ENCODE measurements around the gene TMA16. TPM values are rescaled to one million over a fixed set of nuclear protein-coding genes. Genes with fewer than 3 reads are reported as not detected.

TMA16 gene
- total and polyA plus RNA-seq, 2 of the 8 experiments (the other 6 are each of a cell fraction or from before 2014, with no cell fraction given) = 8.0 to 64.2 TPM

DNA sequence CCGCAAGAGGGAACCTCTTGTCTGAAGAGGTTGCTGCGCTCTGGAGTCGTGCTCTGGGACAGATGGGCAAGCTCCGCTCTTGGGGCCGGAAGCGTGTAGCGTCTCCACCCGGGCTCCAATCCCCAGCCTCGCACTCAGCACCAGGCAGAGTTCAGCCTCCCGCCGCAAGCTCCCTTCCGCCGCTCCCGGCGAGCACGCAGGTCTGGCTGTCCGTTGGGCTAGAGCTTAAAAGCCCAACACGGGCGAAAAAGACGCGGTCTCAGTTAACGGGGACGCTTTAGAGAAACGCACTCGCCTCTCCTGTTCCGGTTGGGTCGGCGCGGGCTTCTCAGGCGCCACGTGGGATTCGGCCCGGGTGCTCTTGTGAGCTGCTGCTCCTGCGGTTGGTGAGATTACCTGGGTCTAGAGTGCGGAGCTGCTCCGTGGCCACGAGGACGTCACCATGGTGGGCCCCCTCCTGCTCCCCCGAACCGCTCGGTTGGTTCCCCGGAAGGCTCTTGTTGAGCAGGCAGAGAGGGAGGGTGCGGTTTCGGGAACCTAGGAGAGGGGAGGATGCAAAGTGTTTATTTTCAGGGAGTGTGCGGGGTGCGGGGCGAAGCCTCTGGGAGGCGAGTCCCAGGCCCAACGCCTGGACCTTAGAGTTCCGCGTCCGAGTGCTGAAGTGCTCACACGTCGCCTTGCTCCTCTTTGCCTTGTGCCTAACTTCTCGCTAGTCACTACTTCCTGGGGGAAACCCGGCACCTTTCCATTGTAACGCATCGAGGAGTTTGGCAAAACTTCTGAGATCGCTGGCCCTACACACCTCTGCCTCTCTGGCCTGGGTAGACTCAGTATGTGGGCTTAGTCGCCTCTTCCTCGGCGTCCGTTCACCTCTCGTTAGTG is at the start of gene TMA16 (continued):
- peak; percentile 83 to 99 for TF ChIP-seq POLR2A (IDR thresholded peaks at IDR 0.05; ENCODE audit: control extremely low read depth in 1 of 2, low read depth in 2 of 2, low read length in 2 of 2)
- TF ChIP-seq, protein P1, sequence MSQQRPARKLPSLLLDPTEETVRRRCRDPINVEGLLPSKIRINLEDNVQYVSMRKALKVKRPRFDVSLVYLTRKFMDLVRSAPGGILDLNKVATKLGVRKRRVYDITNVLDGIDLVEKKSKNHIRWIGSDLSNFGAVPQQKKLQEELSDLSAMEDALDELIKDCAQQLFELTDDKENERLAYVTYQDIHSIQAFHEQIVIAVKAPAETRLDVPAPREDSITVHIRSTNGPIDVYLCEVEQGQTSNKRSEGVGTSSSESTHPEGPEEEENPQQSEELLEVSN (IDR thresholded peaks at IDR 0.05) = peak; percentile 92
- peak; percentile 93 for TF ChIP-seq ASH2L (IDR thresholded peaks at IDR 0.05; ENCODE audit: low read length)
- peak; percentile 51; the same call in 1 of the 2 replicates for TF ChIP-seq CHD2 (IDR thresholded peaks at IDR 0.05; ENCODE audit: low read length)
- no peak for TF ChIP-seq RFX5 (IDR thresholded peaks at IDR 0.05; ENCODE audit: borderline replicate concordance, low read depth, low read length)
- TF ChIP-seq USF2 (IDR thresholded peaks at IDR 0.05; ENCODE audit: low read length) = peak; percentile 43; the same call in 1 of the 2 replicates
- peak; percentile 73; the same call in 1 of the 2 replicates for TF ChIP-seq GTF2F1 (IDR thresholded peaks at IDR 0.05; ENCODE audit: borderline replicate concordance, low read depth, low read length)
- TF ChIP-seq HDAC6 (IDR thresholded peaks at IDR 0.05; ENCODE audit: low read depth, low read length) = no peak
- peak; percentile 31 to 60; a peak in 1 of 4 replicates for TF ChIP-seq HDAC2 (IDR thresholded peaks at IDR 0.05; ENCODE audit: borderline replicate concordance in 1 of 2, low read depth in 2 of 2, low read length in 2 of 2)
- TF ChIP-seq TAF7 (optimal IDR thresholded peaks at IDR 0.05; ENCODE audit: borderline replicate concordance, low read depth, low read length) = peak; percentile 94
- TF ChIP-seq CTBP2 (IDR thresholded peaks at IDR 0.05; ENCODE audit: borderline replicate concordance, insufficient read depth, insufficient read length, low read length) = no peak
